HG03108 (cell line): ENCODE results near the gene STAT5B.

Experiments used
- ATAC-seq: cut with Tn5 transposase; IDR thresholded peaks from one replicate; pipeline ENCODE4 v1.9.1; 2021; ENCODE audit warnings: moderate library complexity; ENCODE audit not compliant: unreplicated experiment

Gene STAT5B

GRCh38 chr17:42153919-42154742 is 122.1 kb downstream of the STAT5B start:
- ATAC-seq, result no peak
